Mammary epithelial cell (primary cell): Measurements from ENCODE around the gene APBA3.

Experiments used
- CTCF ChIP-seq, 2 donors: IDR thresholded peaks in 1 of 2; conservative IDR thresholded peaks in 1 of 2; 2 replicates each; pipeline ENCODE4 v1.5.1; 2011 to 2012; ENCODE audit warnings: inconsistent platforms in 2 of 2, low read length in 2 of 2, mild to moderate bottlenecking in 2 of 2, control low read depth in 1 of 2, low read depth in 1 of 2; ENCODE audit not compliant: insufficient read depth in 1 of 2; ENCODE audit errors: extremely low read depth in 1 of 2
- EZH2 ChIP-seq: IDR thresholded peaks from 2 replicates; pipeline ENCODE4 v1.6.1; 2012; ENCODE audit warnings: low read length, inconsistent platforms, borderline replicate concordance

DNA sequence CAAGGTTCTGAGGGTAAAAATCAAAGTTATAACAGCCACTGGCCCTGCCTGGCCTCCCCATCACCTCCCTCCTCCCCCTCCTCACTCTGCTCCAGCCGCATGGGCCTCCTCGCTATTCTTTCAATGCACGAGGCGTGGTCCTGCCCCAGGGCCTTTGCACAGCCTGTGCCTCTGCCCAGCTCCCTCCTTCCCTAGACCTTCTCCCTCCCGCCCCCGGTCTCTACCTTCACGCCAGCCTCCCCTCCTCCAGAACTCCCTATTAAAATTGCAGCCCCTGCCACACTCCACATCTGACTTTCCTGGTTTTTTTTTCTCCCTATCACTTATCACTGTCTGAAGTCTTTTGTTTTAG is 7.2 kb upstream of the APBA3 start:
- no peak for TF ChIP-seq CTCF (conservative IDR thresholded peaks at IDR 0.05 in 1 of 2, IDR thresholded peaks at IDR 0.05 in 1 of 2; ENCODE audit: extremely low read depth in 1 of 2, insufficient read depth in 1 of 2, low read depth in 1 of 2, low read length in 2 of 2)
- no peak for TF ChIP-seq EZH2
